8988T (cell line): ENCODE measurements around the gene LCE3D.
"Not testable (repeated sequence)": the region's sequence is repeated elsewhere in the genome, so short reads cannot be mapped to it uniquely, and the experiment has no call there.

Experiments used
- DNase-seq: peaks from one replicate; pipeline ENCODE4 v3.0.0; 2011

The LCE3D gene, protein sequence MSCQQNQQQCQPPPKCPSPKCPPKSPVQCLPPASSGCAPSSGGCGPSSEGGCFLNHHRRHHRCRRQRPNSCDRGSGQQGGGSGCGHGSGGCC

GRCh38 chr1:152580433-152580832, at the start of gene LCE3D:
TSS of gene LCE3D (minus strand) at chr1:152580516. CDS start at chr1:152579936, 580 bp downstream.
- no peak for DNase-seq

- no peak for DNase-seq
Measured at GRCh38 chr1:152626744-152627143, 46.4 kb upstream of the LCE3D start.

GRCh38 chr1:152623203-152623844, 43.0 kb upstream of the LCE3D start:
- DNase-seq = no peak

DNA sequence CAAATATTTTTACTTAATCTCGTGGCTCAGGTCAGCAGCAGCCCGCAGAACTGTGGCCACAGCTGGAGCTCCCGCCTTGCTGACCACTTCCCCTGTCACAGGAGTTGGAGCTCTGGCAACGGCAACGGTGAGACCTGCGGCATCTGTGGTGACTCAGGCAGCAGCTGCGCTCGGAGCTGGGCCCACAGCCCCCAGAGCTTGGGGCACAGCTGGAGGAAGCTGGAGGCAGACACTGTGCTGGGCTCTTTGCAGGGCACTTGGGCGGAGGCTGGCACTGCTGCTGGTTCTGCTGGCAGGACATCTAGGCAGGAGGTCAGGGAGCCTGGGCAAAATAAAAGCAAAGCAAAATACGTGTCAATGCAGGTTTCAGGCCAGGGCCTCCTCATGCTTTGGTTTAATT, 42.5 kb upstream of the LCE3D start, which contains the start of gene LCE3A:
TSS of gene LCE3A (minus strand) at position 301 of the 400 bp plus-strand sequence. CDS start at position 301, 0 bp downstream.
- no peak for DNase-seq

- DNase-seq = no peak
Measured at GRCh38 chr1:152621993-152622392, 41.7 kb upstream of the LCE3D start.

- DNase-seq = no peak
Measured at GRCh38 chr1:152613511-152613910, 33.2 kb upstream of the LCE3D start, which contains the start of gene LCE3B. TSS of gene LCE3B (plus strand) at chr1:152613811. CDS start at chr1:152613811, 0 bp downstream.

DNA sequence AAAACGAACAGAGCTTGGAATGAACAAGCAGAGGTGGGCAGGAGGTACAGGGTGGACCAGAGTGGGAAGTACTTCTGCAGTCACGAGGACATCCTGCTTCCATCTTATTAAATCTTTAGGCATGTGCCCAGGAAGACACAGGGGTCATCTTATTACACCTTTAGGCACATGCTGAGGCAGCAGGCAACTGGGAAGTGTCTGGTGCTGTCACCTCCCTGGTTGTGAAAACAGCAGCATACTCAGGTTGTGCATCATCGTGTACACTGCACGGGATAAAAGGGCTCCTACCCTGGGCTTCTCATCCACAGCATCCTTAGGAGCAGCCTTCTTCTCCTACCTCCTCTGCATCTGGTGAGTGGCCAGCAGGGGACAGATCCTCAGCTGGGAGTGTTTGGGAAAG, 19.6 kb upstream of the LCE3D start, which contains the start of gene LCE3C:
TSS of gene LCE3C (plus strand) at position 301 of the 400 bp plus-strand sequence. CDS start 498 bp downstream, outside the sequence.
- DNase-seq = no peak

DNA sequence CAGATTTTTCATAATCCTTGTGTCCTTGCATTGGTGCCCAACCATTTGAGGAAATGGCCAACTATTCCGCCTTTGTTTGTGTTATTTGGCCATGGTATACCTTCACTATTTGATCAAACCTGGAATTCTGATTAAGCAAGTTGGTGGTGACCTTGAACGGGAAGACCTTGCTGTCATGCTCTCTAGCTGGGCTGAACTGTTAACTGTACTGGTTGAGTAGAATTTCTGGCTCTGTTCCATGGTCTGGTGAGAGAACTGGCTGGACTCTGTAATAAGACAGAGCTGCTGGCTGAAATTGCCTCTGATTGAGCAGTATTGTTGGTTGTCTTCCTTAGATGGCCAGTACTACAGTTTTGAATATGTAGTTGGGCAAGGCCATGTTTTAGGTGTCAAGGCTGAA, 16.7 kb upstream of the LCE3D start:
- no peak for DNase-seq

DNA sequence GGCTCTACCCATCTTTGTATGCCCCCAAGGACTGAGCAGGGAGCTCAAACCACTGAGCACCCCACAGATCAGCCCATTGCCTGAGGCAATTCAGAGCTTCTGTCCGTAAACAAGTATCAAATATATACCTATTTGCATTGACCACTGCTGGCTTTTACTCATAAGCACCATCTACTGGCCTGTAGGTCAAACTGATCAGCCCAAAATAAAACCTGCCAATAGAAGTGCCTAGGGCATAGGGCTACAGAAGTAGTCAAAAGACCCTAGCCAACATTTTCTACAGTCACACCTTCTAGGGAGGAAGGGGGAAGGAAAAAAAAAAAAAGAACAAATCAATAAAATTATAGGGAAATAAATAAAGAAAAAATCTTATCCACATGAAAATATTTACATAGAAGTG, 5.3 kb upstream of the LCE3D start:
- DNase-seq = no peak

DNA sequence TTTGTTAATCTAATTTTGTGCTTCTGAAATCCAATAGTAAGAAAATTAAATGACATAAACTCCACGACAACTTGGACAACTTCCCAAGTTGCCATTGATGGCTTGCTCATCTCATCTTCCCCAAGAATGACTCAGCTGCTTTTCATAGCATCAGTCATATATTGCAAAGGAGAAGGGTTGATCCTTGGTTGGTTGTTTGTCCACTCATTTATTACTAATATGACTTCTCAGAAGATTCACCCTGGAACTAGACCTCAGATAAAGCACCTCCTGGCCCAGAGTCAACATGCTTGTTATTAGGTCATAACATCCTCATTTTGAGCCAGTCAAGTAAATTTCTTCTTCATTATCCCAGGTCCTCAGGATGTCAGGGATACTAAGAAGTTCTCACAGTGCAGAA, 2.3 kb upstream of the LCE3D start:
- DNase-seq = no peak

GRCh38 chr1:152579526-152579925, 790 bp downstream of the LCE3D start:
- DNase-seq = not testable (repeated sequence)

DNA sequence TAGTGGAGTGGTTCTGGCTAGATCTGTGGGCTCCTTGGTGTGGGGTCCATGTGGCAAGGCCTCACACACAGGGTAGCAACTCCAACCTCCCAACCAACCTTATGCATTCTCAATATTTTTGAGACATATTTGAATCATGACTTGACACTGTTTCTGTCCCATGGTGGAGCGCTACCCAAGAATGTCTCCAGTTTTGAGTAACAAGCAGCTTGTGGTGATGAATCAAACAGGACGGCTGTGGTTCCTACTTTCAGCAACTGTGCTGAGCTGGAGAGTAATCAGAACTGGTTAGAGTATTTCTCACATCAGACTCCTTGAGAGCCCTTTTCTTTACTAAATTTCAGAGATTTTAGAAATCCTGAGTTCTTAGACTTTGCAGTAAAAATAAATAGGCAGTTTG, 3.1 kb downstream of the LCE3D start:
- no peak for DNase-seq

GRCh38 chr1:152566681-152567080, 13.6 kb downstream of the LCE3D start, which contains the start of gene LCE3E:
TSS of gene LCE3E (minus strand) at chr1:152566780. CDS start at chr1:152566208, 572 bp downstream.
- DNase-seq = no peak

DNA sequence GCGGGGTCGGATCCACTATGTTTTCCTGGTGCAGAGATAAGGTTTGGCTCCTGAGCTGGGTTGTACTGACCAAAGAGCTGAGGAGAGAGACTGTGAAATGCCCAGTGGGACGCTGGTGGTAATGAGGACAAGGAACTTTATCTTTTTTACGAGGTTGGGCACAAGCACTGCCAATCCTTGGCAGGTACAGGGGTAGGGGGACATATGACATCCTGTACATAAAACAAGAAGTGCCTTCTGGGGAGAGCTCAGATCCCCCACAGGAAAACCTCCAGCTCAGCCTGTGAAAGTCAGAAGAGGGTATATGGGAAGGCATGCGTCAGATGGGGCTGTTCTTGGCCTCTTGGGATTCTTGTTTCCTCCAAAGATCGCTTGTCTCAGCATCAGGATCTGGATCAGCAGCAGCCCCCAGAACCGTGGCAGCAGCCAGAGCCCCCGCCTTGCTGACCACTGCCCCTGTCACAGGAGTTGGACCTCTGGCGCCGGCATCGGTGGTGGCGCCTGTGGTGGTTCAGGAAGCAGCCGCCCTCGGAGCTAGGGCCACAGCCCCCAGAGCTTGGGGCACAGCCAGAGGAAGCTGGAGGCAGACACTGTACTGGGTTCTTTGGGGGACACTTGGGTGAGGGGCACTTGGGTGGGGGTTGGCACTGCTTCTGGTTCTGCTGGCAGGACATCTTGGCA, 14.6 kb downstream of the LCE3D start:
- DNase-seq = no peak

DNA sequence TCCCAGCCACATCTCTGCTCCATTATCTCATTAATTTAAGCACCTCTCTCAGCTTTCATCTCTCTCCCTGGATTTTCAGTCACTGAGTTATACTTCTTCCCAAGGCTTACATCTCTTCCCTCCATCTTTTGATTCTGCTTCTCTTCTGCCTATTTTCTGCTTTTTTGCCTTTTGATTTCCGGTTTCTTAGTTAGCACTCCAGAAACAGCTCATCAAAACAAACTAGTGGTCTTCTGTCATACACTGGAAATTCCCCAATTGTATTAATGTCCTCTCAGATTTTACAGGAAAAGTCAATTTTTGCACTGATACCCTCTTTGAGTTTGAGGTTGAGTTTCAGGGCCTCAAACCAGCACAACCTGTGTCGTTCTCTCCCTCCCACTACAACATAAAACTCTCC, 15.2 kb downstream of the LCE3D start:
- DNase-seq = no peak

- DNase-seq = not testable (repeated sequence)
Measured at GRCh38 chr1:152548358-152548757, 32.0 kb downstream of the LCE3D start.

DNA sequence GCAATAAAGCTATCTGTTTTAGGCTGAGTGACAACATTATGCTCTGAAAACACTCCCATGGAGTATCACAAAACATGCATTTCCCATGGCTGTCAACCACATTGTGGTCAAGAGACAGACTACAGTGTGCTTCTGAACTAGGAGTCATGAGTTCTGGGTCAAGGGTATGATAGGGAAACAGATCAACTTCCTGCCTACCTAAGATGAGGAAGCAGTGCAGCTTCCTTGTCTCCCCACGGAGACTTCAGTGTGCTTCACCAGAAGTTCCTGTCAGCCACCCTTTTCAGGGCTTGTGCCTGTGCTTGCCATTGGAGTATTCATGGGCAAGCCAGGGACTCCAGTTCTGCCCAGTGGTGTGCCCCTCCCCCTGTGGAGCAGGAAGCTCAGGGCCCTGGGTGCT, 33.6 kb downstream of the LCE3D start:
- DNase-seq = no peak

- no peak for DNase-seq
Measured at GRCh38 chr1:152543820-152544219, 36.5 kb downstream of the LCE3D start.

DNA sequence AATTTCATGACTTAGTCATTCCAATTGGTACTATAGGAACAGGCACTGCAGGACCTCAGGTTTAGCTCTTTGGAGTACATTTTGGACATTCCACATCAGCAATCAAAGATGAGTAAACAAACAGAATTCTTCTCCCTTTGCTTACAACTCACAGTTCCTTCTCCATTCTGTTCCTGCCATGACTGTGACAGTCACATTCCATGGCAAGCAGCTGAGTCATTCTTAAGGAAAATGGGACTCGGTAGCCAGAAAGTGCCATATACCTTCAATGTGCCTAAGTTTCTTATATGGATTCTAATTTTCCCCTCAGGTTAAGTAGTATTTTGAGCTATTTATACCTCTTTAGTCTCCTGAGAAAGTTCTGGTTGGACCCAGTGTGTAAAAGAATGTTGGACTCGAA, 40.4 kb downstream of the LCE3D start:
- no peak for DNase-seq

DNA sequence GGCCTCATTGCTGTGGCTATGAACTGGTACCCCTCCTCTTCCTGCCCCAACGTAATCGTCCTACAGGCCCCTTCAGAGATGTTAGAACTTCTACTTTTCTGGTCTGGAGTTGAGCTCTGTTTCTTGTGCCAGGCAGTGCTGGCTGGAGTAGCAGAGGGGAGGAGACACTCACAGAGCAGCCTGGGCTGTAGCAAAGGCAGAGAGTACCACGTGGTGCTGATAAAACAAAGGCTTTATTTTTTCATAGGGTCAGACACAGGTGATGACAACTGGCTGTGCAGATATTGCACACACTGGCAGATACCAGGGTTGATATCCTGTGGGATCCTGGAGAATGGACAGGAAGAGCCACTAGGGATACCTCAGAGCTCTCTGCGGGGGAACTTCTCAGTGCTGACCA, 42.8 kb downstream of the LCE3D start:
- no peak for DNase-seq

DNA sequence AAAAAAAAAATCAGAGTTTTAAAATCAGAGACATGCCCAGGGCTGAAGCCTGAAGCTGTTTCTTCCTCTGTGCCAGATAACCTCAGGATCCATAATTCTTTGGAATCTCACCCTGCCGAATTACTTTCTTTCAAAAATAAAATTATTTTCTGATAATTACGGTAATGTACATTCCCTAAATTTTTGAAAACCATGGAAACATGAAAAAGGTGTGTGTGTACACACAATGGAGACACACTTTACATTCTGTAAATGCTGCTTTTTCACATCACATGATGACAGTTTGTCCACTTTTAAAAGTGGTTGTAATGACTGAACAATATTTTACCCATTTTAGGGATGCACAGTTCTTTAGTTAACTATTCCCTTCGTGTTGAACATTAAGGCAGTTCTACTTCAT, 44.5 kb downstream of the LCE3D start:
- DNase-seq = no peak

- DNase-seq = no peak
Measured at GRCh38 chr1:152533327-152533938, 46.9 kb downstream of the LCE3D start.
